Activated CD4-positive, alpha-beta T cell treated with anti-CD3 and anti-CD28 coated beads for 4 hours (primary cell): ENCODE results near the gene SORBS1.

ENCODE experiments used
- DNase-seq, 2 donors: peaks; one replicate each; pipeline ENCODE4 v3.0.0-alpha.2; 2020

SORBS1 gene

GRCh38 chr10:95561177-95561863 is at the start of gene SORBS1:
TSS of gene SORBS1 (minus strand) at chr10:95561371. CDS start at chr10:95441135, 120,236 bp downstream.
- peak; percentile 70 to 72 for DNase-seq

GRCh38 chr10:95610727-95611126 is 49.6 kb upstream of the SORBS1 start:
- no peak for DNase-seq

GRCh38 chr10:95606922-95607321 is 45.8 kb upstream of the SORBS1 start:
- no peak for DNase-seq

GRCh38 chr10:95605163-95605562 is 44.0 kb upstream of the SORBS1 start:
- DNase-seq = no peak

- DNase-seq = no peak
Measured at GRCh38 chr10:95604630-95605029, 43.5 kb upstream of the SORBS1 start.

GRCh38 chr10:95602382-95602781 is 41.2 kb upstream of the SORBS1 start:
- no peak for DNase-seq

GRCh38 chr10:95601116-95601719 is 40.0 kb upstream of the SORBS1 start:
- peak; percentile 27 to 44 for DNase-seq

GRCh38 chr10:95600158-95600557 is 39.0 kb upstream of the SORBS1 start:
- DNase-seq = no peak

GRCh38 chr10:95597788-95598187 is 36.6 kb upstream of the SORBS1 start:
- DNase-seq = no peak

GRCh38 chr10:95588025-95588424 is 26.9 kb upstream of the SORBS1 start:
- DNase-seq = no peak

GRCh38 chr10:95579835-95580535 is 18.8 kb upstream of the SORBS1 start:
- no peak for DNase-seq

GRCh38 chr10:95579292-95579691 is 18.1 kb upstream of the SORBS1 start:
- DNase-seq = no peak

- DNase-seq = no peak
Measured at GRCh38 chr10:95578619-95579018, 17.4 kb upstream of the SORBS1 start.

- no peak for DNase-seq
Measured at GRCh38 chr10:95574649-95575365, 13.6 kb upstream of the SORBS1 start.

- no peak for DNase-seq
Measured at GRCh38 chr10:95573964-95574604, 12.9 kb upstream of the SORBS1 start.

- DNase-seq = no peak
Measured at GRCh38 chr10:95573527-95573926, 12.4 kb upstream of the SORBS1 start.

- no peak for DNase-seq
Measured at GRCh38 chr10:95572131-95572820, 11.1 kb upstream of the SORBS1 start.

- no peak for DNase-seq
Measured at GRCh38 chr10:95571390-95571789, 10.2 kb upstream of the SORBS1 start.

- no peak for DNase-seq
Measured at GRCh38 chr10:95569368-95569767, 8.2 kb upstream of the SORBS1 start.

GRCh38 chr10:95567903-95568630 is 6.9 kb upstream of the SORBS1 start:
- DNase-seq = no peak

GRCh38 chr10:95566136-95566535 is 5.0 kb upstream of the SORBS1 start:
- no peak for DNase-seq

GRCh38 chr10:95565336-95565735 is 4.2 kb upstream of the SORBS1 start:
- DNase-seq = no peak
